ENCODE measurements around the gene GPR26. TPM values are rescaled to one million over a fixed set of nuclear protein-coding genes. Genes with fewer than 3 reads are reported as not detected.

GPR26 gene
- total RNA-seq, 1 experiment from 2014 or later: 0.07 TPM

- TF ChIP-seq CTCF (conservative IDR thresholded peaks at IDR 0.05): no peak
- no peak overlapping the region for H2BK12ac ChIP-seq (ENCODE audit: insufficient read length, low read depth, low read length)
- Mint-ChIP-seq H3K36me3 (ENCODE audit: insufficient read depth in 1 of 3, low read depth in 3 of 3) (no peaks in the 10 kb centered on the region; a peak in 1 of 7 replicates), H3K9me3 (no peaks in the 10 kb centered on the region), H3K4me1 (peaks cover 7 to 9% of the 10 kb centered on the region in 2 experiments), H3K4me3 (no peak overlapping the region), H3K27me3 (ENCODE audit: low read depth) (peaks cover 37% of the 10 kb centered on the region), H3K27ac (no peak overlapping the region; a peak in 1 of 7 replicates)
- H3K9ac ChIP-seq (ENCODE audit: extremely low read depth, insufficient read length, low read length): no peak overlapping the region
- WGBS (ENCODE audit: extremely low coverage, insufficient read length, low lambda C conversion rate): no CpG with 5 or more reads among the region's 1 CpG
- H2BK15ac ChIP-seq (ENCODE audit: low read depth, low read length): no peak overlapping the region
- H3K27me3 ChIP-seq (ENCODE audit: insufficient read depth, low read length): peaks cover 3% of the 10 kb centered on the region; the same call in 1 of the 2 replicates
- H3K4ac ChIP-seq (ENCODE audit: low read depth, low read length): no peak overlapping the region
- no peaks in the 10 kb centered on the region for H3K23me2 ChIP-seq (ENCODE audit: insufficient read length, low read depth, low read length, poor library complexity, severe bottlenecking)
- no peak overlapping the region for H2BK5ac ChIP-seq (ENCODE audit: insufficient read length, low read length)
- no peak overlapping the region for H2AK5ac ChIP-seq (ENCODE audit: insufficient read length, low read length)
- H3K9me3 ChIP-seq (ENCODE audit: control insufficient read depth, low read depth, low read length): no peaks in the 10 kb centered on the region
- H3K4me1 ChIP-seq (ENCODE audit: insufficient read depth, low read length): no peaks in the 10 kb centered on the region
- no peak overlapping the region for H2AFZ ChIP-seq (ENCODE audit: low read length)
- H4K91ac ChIP-seq (ENCODE audit: insufficient read length, low read depth, low read length): no peak overlapping the region
- no peak for DNase-seq
- no peaks in the 10 kb centered on the region for H4K20me1 ChIP-seq (ENCODE audit: control insufficient read depth, insufficient read depth, insufficient read length)
- H2BK20ac ChIP-seq (ENCODE audit: low read depth, low read length, poor library complexity, severe bottlenecking): no peak overlapping the region
- H3K56ac ChIP-seq (ENCODE audit: insufficient read length, low read depth, low read length): no peak overlapping the region
- H3T11ph ChIP-seq (ENCODE audit: low read length): no peak overlapping the region
- no peaks in the 10 kb centered on the region for H3K79me1 ChIP-seq (ENCODE audit: insufficient read depth, low read depth, low read length, poor library complexity, severe bottlenecking)
- no peak overlapping the region for H4K5ac ChIP-seq (ENCODE audit: insufficient read length, low read depth, low read length)
- H3K4me2 ChIP-seq (ENCODE audit: insufficient read depth, insufficient read length, low read length): no peak overlapping the region
- no peaks in the 10 kb centered on the region for H3K79me2 ChIP-seq (ENCODE audit: insufficient read depth, low read length)
- H3K23ac ChIP-seq (ENCODE audit: insufficient read length, low read depth, low read length): no peak overlapping the region
- H3K18ac ChIP-seq (ENCODE audit: insufficient read length, low read depth, low read length): no peak overlapping the region
- no peak overlapping the region for H3K27ac ChIP-seq (ENCODE audit: insufficient read length, low read depth, low read length)
- H4K8ac ChIP-seq (replicated peaks; ENCODE audit: insufficient read length, low read depth, low read length): no peak overlapping the region
- no peak overlapping the region for H2BK120ac ChIP-seq (ENCODE audit: low read depth, low read length, poor library complexity, severe bottlenecking)
- no peak overlapping the region for H3K14ac ChIP-seq (ENCODE audit: insufficient read depth, low read length)
Observed at GRCh38 chr10:123673198-123673597, 7.0 kb downstream of the GPR26 start.

All from H9 (cell line).